HepG2 (cell line): ENCODE measurements around the gene VDAC2. TPM values are rescaled to one million over a fixed set of nuclear protein-coding genes. Genes with fewer than 3 reads are reported as not detected.
A peak's percentile ranks its signal among the peaks of the same experiment; 100 is the strongest.

ENCODE experiments used
- AKNA ChIP-seq: sonication (generic); formaldehyde crosslinking; IDR thresholded peaks from 2 replicates; pipeline ENCODE4 v1.4.0; 2020; ENCODE audit warnings: missing genetic modification reagents, borderline replicate concordance
- CENPBD1 ChIP-seq: sonication (generic); formaldehyde crosslinking; IDR thresholded peaks from 2 replicates; pipeline ENCODE4 v1.8.0; 2022; ENCODE audit warnings: missing genetic modification reagents, low read depth, mild to moderate bottlenecking, borderline replicate concordance
- E2F1 ChIP-seq: sonication (generic); formaldehyde crosslinking; IDR thresholded peaks from 2 replicates; pipeline ENCODE4 v1.5.0; 2020; ENCODE audit warnings: missing genetic modification reagents
- E2F2 ChIP-seq: sonication (generic); formaldehyde crosslinking; IDR thresholded peaks from 2 replicates; pipeline ENCODE4 v1.4.0; 2020; ENCODE audit warnings: missing genetic modification reagents, borderline replicate concordance
- FOXA3 ChIP-seq: IDR thresholded peaks from 2 replicates; pipeline ENCODE4 v1.6.1; 2016; ENCODE audit warnings: missing genetic modification reagents, missing compliant biosample characterization
- HDAC2 ChIP-seq: sonication (generic); formaldehyde crosslinking; IDR thresholded peaks from 2 replicates; pipeline ENCODE4 v1.4.0; 2020; ENCODE audit warnings: missing genetic modification reagents
- HES4 ChIP-seq: sonication (generic); formaldehyde crosslinking; IDR thresholded peaks from 2 replicates; pipeline ENCODE4 v1.9.0; 2021; ENCODE audit warnings: mild to moderate bottlenecking, missing genetic modification reagents, borderline replicate concordance
- HOXD1 ChIP-seq: sonication (generic); formaldehyde crosslinking; IDR thresholded peaks from 2 replicates; pipeline ENCODE4 v1.5.0; 2020; ENCODE audit warnings: missing genetic modification reagents
- IKZF4 ChIP-seq: sonication (generic); formaldehyde crosslinking; IDR thresholded peaks from 2 replicates; pipeline ENCODE4 v1.5.1; 2020; ENCODE audit warnings: borderline replicate concordance, mild to moderate bottlenecking, low read depth, missing genetic modification reagents; ENCODE audit errors: not compliant biosample characterization
- MXD1 ChIP-seq: sonication (generic); formaldehyde crosslinking; IDR thresholded peaks from 2 replicates; pipeline ENCODE4 v1.4.0; 2020; ENCODE audit warnings: mild to moderate bottlenecking, missing genetic modification reagents
- RBM22 ChIP-seq: fragments of 200-400 bp; formaldehyde crosslinking; optimal IDR thresholded peaks from 2 replicates; pipeline ENCODE3; 2017; ENCODE audit warnings: mild to moderate bottlenecking, low read length, moderate library complexity
- THAP9 ChIP-seq: sonication (generic); formaldehyde crosslinking; IDR thresholded peaks from 2 replicates; pipeline ENCODE4; 2020; ENCODE audit warnings: missing genetic modification reagents, mild to moderate bottlenecking, borderline replicate concordance
- ZMYM2 ChIP-seq: sonication (generic); formaldehyde crosslinking; IDR thresholded peaks from 2 replicates; pipeline ENCODE4 v1.8.0; 2022; ENCODE audit warnings: mild to moderate bottlenecking, missing genetic modification reagents
- ZNF350 ChIP-seq: sonication (generic); formaldehyde crosslinking; IDR thresholded peaks from 2 replicates; pipeline ENCODE4 v1.4.0; 2020; ENCODE audit warnings: mild to moderate bottlenecking, low read depth, missing genetic modification reagents, borderline replicate concordance
- ZNF44 ChIP-seq: sonication (generic); formaldehyde crosslinking; IDR thresholded peaks from 2 replicates; pipeline ENCODE4 v1.5.1; 2020; ENCODE audit warnings: mild to moderate bottlenecking, missing genetic modification reagents
- ZNF724P ChIP-seq: sonication (generic); formaldehyde crosslinking; IDR thresholded peaks from 2 replicates; pipeline ENCODE4 v1.8.0; 2022; ENCODE audit warnings: missing genetic modification reagents, borderline replicate concordance
- ZNF746 ChIP-seq: sonication (generic); formaldehyde crosslinking; IDR thresholded peaks from 2 replicates; pipeline ENCODE4 v1.8.0; 2022; ENCODE audit warnings: mild to moderate bottlenecking, missing genetic modification reagents
- polyA plus RNA-seq, 8 experiments: library from polyadenylated mRNA; depleted of rRNA in 3 of 8; stranded (reverse) in 7 of 8; unstranded in 1 of 8; fragments of >200 nt; fragmentation: Illumina TruSeq in 4 of 8; extraction: Trizol in 4 of 8; gene quantifications; 2 replicates each; pipeline versions ENCODE4 v1.2.1 to v1.2.3, GENCODE V29; 2011 to 2016; ENCODE audit warnings: low read depth in 4 of 8, missing spikeins in 1 of 8, mixed read lengths in 1 of 8; ENCODE audit not compliant: insufficient read depth in 1 of 8
- total RNA-seq, 5 experiments: library from RNA; depleted of rRNA; stranded (reverse); fragments of >200 nt; fragmentation: Illumina TruSeq; extraction: Trizol; gene quantifications; 2 replicates each; pipeline ENCODE4 v1.2.3, GENCODE V29; 2016; ENCODE audit warnings: low read depth in 1 of 5

The VDAC2 gene
- total and polyA plus RNA-seq, 2 of the 13 experiments (the other 11 are each of a cell fraction or from before 2014, with no cell fraction given) = 67.9 to 222 TPM

GRCh38 chr10:75210282-75211006 lies at the start of gene VDAC2 (continued):
- TF ChIP-seq THAP9 (CRISPR knock-in tag) (peak; percentile 68; the same call in 1 of the 2 replicates), MXD1 (no peak), ZNF44 (CRISPR knock-in tag) (0 out of 2 replicates have a peak, but pooled peaks have one; percentile 27), HOXD1 (CRISPR knock-in tag) (peak; percentile 58; the same call in 1 of the 2 replicates), ZNF350 (CRISPR knock-in tag) (peak; percentile 79; the same call in 1 of the 2 replicates), RBM22 (no peak), ZMYM2 (CRISPR knock-in tag) (no peak), ZNF724P (CRISPR knock-in tag) (0 out of 2 replicates have a peak, but pooled peaks have one; percentile 44), AKNA (CRISPR knock-in tag) (no peak), CENPBD1 (CRISPR knock-in tag) (no peak), HDAC2 (CRISPR knock-in tag) (peak; percentile 51), E2F1 (no peak), ZNF746 (CRISPR knock-in tag) (no peak), FOXA3 (peak; percentile 39), IKZF4 (CRISPR knock-in tag) (peak; percentile 38), E2F2 (CRISPR knock-in tag) (no peak; the same call in 1 of the 2 replicates), HES4 (CRISPR knock-in tag) (peak; percentile 36; the same call in 1 of the 2 replicates)
